HCT116 (cell line): ENCODE measurements around the gene FIZ1. TPM values are rescaled to one million over a fixed set of nuclear protein-coding genes. Genes with fewer than 3 reads are reported as not detected.
A peak's percentile ranks its signal among the peaks of the same experiment; 100 is the strongest.

Experiments
- ATAC-seq: fragments of 200-7000 bp; cut with Tn5 transposase; 2 replicates; pipeline ENCODE4 v1.9.1; 2020; ENCODE audit warnings: mild to moderate bottlenecking, moderate library complexity
- BruUV-seq: library from RNA; stranded (reverse); fragments of 400-500 nt; replicated peaks from 2 replicates; lab custom pipeline; 2021; lab: Mats Ljungman, UMichigan
- CTCF ChIA-PET: fragments of 300-600 bp; sonication (Branson Sonifier 250); formaldehyde crosslinking; loops from one replicate; lab custom pipeline; 2021; ENCODE audit warnings: antibody characterized with exemption; lab: Charles Lee
- POLR2A ChIA-PET: fragments of 300-600, 350-600 bp; sonication (Branson Sonifier 250); formaldehyde crosslinking; loops from one replicate; lab custom pipeline; 2021; ENCODE audit warnings: antibody characterized with exemption; lab: Charles Lee
- RAD21 ChIA-PET, 2 experiments: fragments of 300-600 bp; sonication (Branson Sonifier 250); formaldehyde crosslinking; loops; one replicate each; lab custom pipeline; 2023; ENCODE audit warnings: low total read pairs in 2 of 2; ENCODE audit not compliant: uncharacterized antibody in 2 of 2, unreplicated experiment in 2 of 2, low non-redundant PET in 1 of 2; lab: Charles Lee
- DNase-seq: peaks from one replicate; pipeline ENCODE4 v3.0.0-alpha.2; 2010; ENCODE audit warnings: low read depth, low spot score
- H2AFZ ChIP-seq: fragments of 200-600 bp; shearing (Covaris generic), sonication (generic); 2 replicates; pipeline ENCODE4 v1.6.1; 2017; ENCODE audit warnings: low read depth, mixed run types, mixed read lengths, antibody characterized with exemption, low read length; ENCODE audit not compliant: poor library complexity, severe bottlenecking
- H3K27ac ChIP-seq: 2 replicates; pipeline ENCODE4 v1.5.1; 2012; ENCODE audit warnings: low read depth, low read length
- H3K27me3 ChIP-seq: fragments of 200-600 bp; sonication (generic); 2 replicates; pipeline ENCODE4 v1.6.1; 2016; ENCODE audit warnings: mixed run types, low read length, mixed read lengths; ENCODE audit not compliant: insufficient read depth
- H3K36me3 ChIP-seq, 2 experiments: fragments of 200-500 bp in 1 of 2; fragments of 200-600 bp in 1 of 2; sonication (Bioruptor generic) in 1 of 2; sonication (generic) in 1 of 2; 2 replicates each; pipeline versions ENCODE4 v1.5.1 to v1.6.1; 2014 to 2016; ENCODE audit warnings: low read length in 2 of 2, inconsistent platforms in 1 of 2, mixed read lengths in 1 of 2, mixed run types in 1 of 2; ENCODE audit not compliant: insufficient read depth in 2 of 2, control insufficient read depth in 1 of 2
- H3K4me1 ChIP-seq, 2 experiments: fragments of 200-600 bp in 1 of 2; sonication (generic) in 1 of 2; 2 replicates each; pipeline versions ENCODE4 v1.5.1 to v1.6.1; 2012 to 2017; ENCODE audit warnings: low read length in 2 of 2, inconsistent platforms in 1 of 2, mild to moderate bottlenecking in 1 of 2, mixed read lengths in 1 of 2, mixed run types in 1 of 2, moderate library complexity in 1 of 2; ENCODE audit not compliant: insufficient read depth in 2 of 2, control insufficient read depth in 1 of 2
- H3K4me2 ChIP-seq: fragments of 200-600 bp; sonication (generic); 2 replicates; pipeline ENCODE4 v1.6.1; 2017; ENCODE audit warnings: mixed run types, low read length, mixed read lengths
- H3K4me3 ChIP-seq, 2 experiments: fragments of 200-600 bp in 1 of 2; sonication (generic) in 1 of 2; replicated peaks in 1 of 2; 2 replicates each; pipeline ENCODE4 v1.5.1; 2011 to 2016; ENCODE audit warnings: low read length in 2 of 2, control low read depth in 1 of 2, low read depth in 1 of 2, mild to moderate bottlenecking in 1 of 2, mixed read lengths in 1 of 2, mixed run types in 1 of 2
- H3K79me2 ChIP-seq: fragments of 200-600 bp; sonication (generic); 2 replicates; pipeline ENCODE4 v1.6.1; 2017; ENCODE audit warnings: mild to moderate bottlenecking, mixed run types, low read length, moderate library complexity, mixed read lengths; ENCODE audit not compliant: insufficient read depth
- H3K9ac ChIP-seq: fragments of 200-600 bp; sonication (generic); 2 replicates; pipeline ENCODE4 v1.6.1; 2016; ENCODE audit warnings: low read length, mixed read lengths
- H3K9me2 ChIP-seq: fragments of 200-600 bp; sonication (generic), shearing (Covaris generic); 2 replicates; pipeline ENCODE4 v1.6.1; 2017; ENCODE audit warnings: mixed run types, mild to moderate bottlenecking, moderate library complexity; ENCODE audit not compliant: insufficient read depth
- H3K9me3 ChIP-seq, 2 experiments: fragments of 200-500 bp in 1 of 2; fragments of 200-600 bp in 1 of 2; sonication (Bioruptor generic) in 1 of 2; sonication (generic) in 1 of 2; 2 replicates each; pipeline ENCODE4 v1.6.1; 2014 to 2017; ENCODE audit warnings: low read length in 2 of 2, mixed read lengths in 2 of 2, inconsistent platforms in 1 of 2, low read depth in 1 of 2, mild to moderate bottlenecking in 1 of 2, mixed run types in 1 of 2, moderate library complexity in 1 of 2; ENCODE audit not compliant: control insufficient read depth in 1 of 2, insufficient read depth in 1 of 2
- H4K20me1 ChIP-seq: fragments of 200-600 bp; sonication (generic), shearing (Covaris generic); 2 replicates; pipeline ENCODE4 v1.6.1; 2017; ENCODE audit warnings: mixed run types, mild to moderate bottlenecking, moderate library complexity; ENCODE audit not compliant: insufficient read depth
- ATF3 ChIP-seq: IDR thresholded peaks from 2 replicates; pipeline ENCODE4 v1.6.1; 2012
- CEBPB ChIP-seq: IDR thresholded peaks from 2 replicates; pipeline ENCODE4 v1.6.1; 2012; ENCODE audit warnings: low read depth
- CTCF ChIP-seq, 3 experiments: fragments of 200-600 bp in 1 of 3; sonication (generic) in 1 of 3; IDR thresholded peaks in 2 of 3; conservative IDR thresholded peaks in 1 of 3; 2 replicates each; pipeline ENCODE4 v1.5.1; 2012 to 2017; ENCODE audit warnings: low read depth in 2 of 3, low read length in 2 of 3, antibody characterized with exemption in 1 of 3, borderline replicate concordance in 1 of 3, control low read depth in 1 of 3, mild to moderate bottlenecking in 1 of 3, mixed read lengths in 1 of 3, mixed run types in 1 of 3, moderate library complexity in 1 of 3; ENCODE audit not compliant: insufficient read depth in 1 of 3
- ELF1 ChIP-seq: IDR thresholded peaks from 2 replicates; pipeline ENCODE4 v1.6.1; 2012; ENCODE audit warnings: low read depth, borderline replicate concordance
- EZH2phosphoT487 ChIP-seq: fragments of 200-600 bp; IDR thresholded peaks from 2 replicates; pipeline ENCODE4 v1.6.1; 2018; ENCODE audit warnings: antibody characterized with exemption, borderline replicate concordance
- FOSL1 ChIP-seq: IDR thresholded peaks from 2 replicates; pipeline ENCODE4 v1.6.1; 2012; ENCODE audit warnings: low read depth
- JUND ChIP-seq: IDR thresholded peaks from 2 replicates; pipeline ENCODE4 v1.6.1; 2012
- MAX ChIP-seq: IDR thresholded peaks from 2 replicates; pipeline ENCODE4 v1.6.1; 2012
- POLR2A ChIP-seq: IDR thresholded peaks from 2 replicates; pipeline ENCODE4 v1.7.0; 2011; ENCODE audit warnings: borderline replicate concordance; ENCODE audit not compliant: insufficient read depth, insufficient read length; ENCODE audit errors: extremely low read depth
- POLR2AphosphoS5 ChIP-seq: IDR thresholded peaks from 2 replicates; pipeline ENCODE4 v1.6.1; 2011; ENCODE audit warnings: mild to moderate bottlenecking, low read depth, low read length, moderate library complexity
- RAD21 ChIP-seq: IDR thresholded peaks from 2 replicates; pipeline ENCODE4 v1.6.1; 2012; ENCODE audit warnings: low read depth, mild to moderate bottlenecking
- SIN3A ChIP-seq: IDR thresholded peaks from 2 replicates; pipeline ENCODE4 v1.6.1; 2012; ENCODE audit warnings: low read depth
- SP1 ChIP-seq: IDR thresholded peaks from 2 replicates; pipeline ENCODE4 v1.6.1; 2012; ENCODE audit warnings: low read depth
- SRF ChIP-seq: IDR thresholded peaks from 2 replicates; pipeline ENCODE4 v1.6.1; 2012; ENCODE audit warnings: low read depth
- TCF7L2 ChIP-seq: IDR thresholded peaks from 2 replicates; pipeline ENCODE4 v1.7.0; 2011; ENCODE audit warnings: borderline replicate concordance, inconsistent platforms; ENCODE audit not compliant: insufficient read depth, insufficient read length; ENCODE audit errors: extremely low read depth
- YY1 ChIP-seq: IDR thresholded peaks from 2 replicates; pipeline ENCODE4 v1.6.1; 2011; ENCODE audit warnings: low read length, low read depth, moderate library complexity, mild to moderate bottlenecking; ENCODE audit not compliant: insufficient replicate concordance; ENCODE audit errors: extremely low read depth
- ZBTB33 ChIP-seq: IDR thresholded peaks from 2 replicates; pipeline ENCODE4 v1.6.1; 2011; ENCODE audit warnings: mild to moderate bottlenecking, low read length, moderate library complexity; ENCODE audit not compliant: insufficient replicate concordance; ENCODE audit errors: extremely low read depth
- ZNF274 ChIP-seq: fragments of 200-500 bp; sonication (Bioruptor generic); IDR thresholded peaks from 2 replicates; pipeline ENCODE4 v1.6.1; 2014; ENCODE audit warnings: mild to moderate bottlenecking, low read depth, low read length, inconsistent platforms
- intact Hi-C: fragments of 100-400 bp; cut with micrococcal nuclease; formaldehyde crosslinking; loops from 2 replicates; pipeline ENCODE4 v1.10.0; 2022
- total RNA-seq: library from RNA; stranded (reverse); gene quantifications from one replicate; pipeline ENCODE4 v1.2.1, GENCODE V29; 2021; ENCODE audit not compliant: unreplicated experiment

FIZ1 gene
- total RNA-seq, 1 experiment from 2014 or later = 15.3 TPM

GRCh38 chr19:55637534-55637933, 38.2 kb upstream of the FIZ1 start (continued):
- no peak for TF ChIP-seq ZBTB33
- no peak for TF ChIP-seq POLR2A
- no peak for TF ChIP-seq MAX
- TF ChIP-seq SP1 = no peak

- no peaks in the 10 kb centered on the region for H4K20me1 ChIP-seq
- 0 out of 4 replicates have a peak, but pooled peaks cover 0 to 3% of the 10 kb centered on the region in 2 experiments for H3K36me3 ChIP-seq
- H3K4me2 ChIP-seq = peak overlapping the region; percentile 88
- no TSS peak for BruUV-seq
- no peaks in the 10 kb centered on the region for H3K9me3 ChIP-seq
- peaks cover 53% of the 10 kb centered on the region for H3K79me2 ChIP-seq
- intact Hi-C loops = loop anchor here (10.0 kb wide), 2 partner anchors 492 to 982 kb away; partner anchors contain the start of gene TNNT1
- no peaks in the 10 kb centered on the region for H3K9me2 ChIP-seq
- no peak for ATAC-seq
- peak overlapping the region in 1 of 2 experiments; percentile 78; a peak in 2 of 4 replicates for H3K4me3 ChIP-seq
- no peak overlapping the region; the same call in 1 of the 2 replicates for H3K9ac ChIP-seq
- DNase-seq = no peak
- CTCF ChIA-PET = interaction anchor here (0.6 to 1.9 kb wide), 2 partner anchors 18 to 437 kb away, joined by 3 to 7 read pairs; partner anchors contain the start of gene U2AF2
- no peak overlapping the region for H2AFZ ChIP-seq
- RAD21 ChIA-PET = no interaction called here
- peaks cover 32 to 57% of the 10 kb centered on the region in 2 experiments for H3K4me1 ChIP-seq
- POLR2A ChIA-PET = interaction anchor here (1.5 kb wide), 1 partner anchor 12 kb away, joined by 4 read pairs; the partner anchor contains the start of gene ZNF784
- no peak overlapping the region for H3K27ac ChIP-seq
- no peaks in the 10 kb centered on the region for H3K27me3 ChIP-seq
- no peak for TF ChIP-seq MAX
- TF ChIP-seq YY1 = no peak
- TF ChIP-seq ZNF274 = no peak
- TF ChIP-seq CEBPB = no peak
- no peak for TF ChIP-seq ATF3
- no peak for TF ChIP-seq POLR2AphosphoS5
- no peak for TF ChIP-seq RAD21
- TF ChIP-seq FOSL1 = no peak
- no peak for TF ChIP-seq ZBTB33
- no peak for TF ChIP-seq SIN3A
- TF ChIP-seq POLR2A = no peak
- no peak for TF ChIP-seq SRF
- TF ChIP-seq ELF1 = no peak
- TF ChIP-seq EZH2phosphoT487 = no peak
- TF ChIP-seq CTCF (IDR thresholded peaks at IDR 0.05 in 2 of 3, conservative IDR thresholded peaks at IDR 0.05 in 1 of 3; ENCODE audit: borderline replicate concordance in 1 of 3, insufficient read depth in 1 of 3, low read depth in 2 of 3, low read length in 2 of 3) = no peak
- TF ChIP-seq JUND = no peak
- no peak for TF ChIP-seq TCF7L2
These were observed 37.4 kb upstream of the FIZ1 start for GRCh38 chr19:55636723-55637122.
